ENCODE results near the gene URI1. TPM values are rescaled to one million over a fixed set of nuclear protein-coding genes. Genes with fewer than 3 reads are reported as not detected.

The URI1 gene
- total RNA-seq, 1 experiment from 2014 or later, result 71.0 TPM

GRCh38 chr19:29956855-29957254 lies 14.8 kb downstream of the URI1 start:
- H3K9me3 ChIP-seq (ENCODE audit: control insufficient read depth, insufficient read depth, low read depth, low read length), result peaks cover 3% of the 10 kb centered on the region; the same call in 1 of the 2 replicates
- no peaks in the 10 kb centered on the region for H3K4me1 ChIP-seq (ENCODE audit: control insufficient read depth, insufficient read depth, low read length)
- intact Hi-C loops (cut with micrococcal nuclease; ENCODE audit: unreplicated experiment), result no loop called here
- H3K36me3 ChIP-seq (ENCODE audit: control insufficient read depth, insufficient read depth, low read length), result no peaks in the 10 kb centered on the region
- ChIA-PET POLR2A (interaction anchor here (0.6 kb wide), 1 partner anchor 84 kb away, joined by 8 read pairs; no protein-coding TSS in a partner anchor), CTCF (no interaction called here)
- H3K4me3 ChIP-seq (ENCODE audit: low read depth in 2 of 2, low read length in 2 of 2), result no peak overlapping the region
- no peak overlapping the region for H3K27ac ChIP-seq (ENCODE audit: low read length)
- no peak for ATAC-seq
- no peak for TF ChIP-seq TCF7L2 (IDR thresholded peaks at IDR 0.05; ENCODE audit: low read depth, low read length)
- TF ChIP-seq POLR2AphosphoS5 (IDR thresholded peaks at IDR 0.05; ENCODE audit: low read depth, low read length), result no peak
- TF ChIP-seq, protein P1, sequence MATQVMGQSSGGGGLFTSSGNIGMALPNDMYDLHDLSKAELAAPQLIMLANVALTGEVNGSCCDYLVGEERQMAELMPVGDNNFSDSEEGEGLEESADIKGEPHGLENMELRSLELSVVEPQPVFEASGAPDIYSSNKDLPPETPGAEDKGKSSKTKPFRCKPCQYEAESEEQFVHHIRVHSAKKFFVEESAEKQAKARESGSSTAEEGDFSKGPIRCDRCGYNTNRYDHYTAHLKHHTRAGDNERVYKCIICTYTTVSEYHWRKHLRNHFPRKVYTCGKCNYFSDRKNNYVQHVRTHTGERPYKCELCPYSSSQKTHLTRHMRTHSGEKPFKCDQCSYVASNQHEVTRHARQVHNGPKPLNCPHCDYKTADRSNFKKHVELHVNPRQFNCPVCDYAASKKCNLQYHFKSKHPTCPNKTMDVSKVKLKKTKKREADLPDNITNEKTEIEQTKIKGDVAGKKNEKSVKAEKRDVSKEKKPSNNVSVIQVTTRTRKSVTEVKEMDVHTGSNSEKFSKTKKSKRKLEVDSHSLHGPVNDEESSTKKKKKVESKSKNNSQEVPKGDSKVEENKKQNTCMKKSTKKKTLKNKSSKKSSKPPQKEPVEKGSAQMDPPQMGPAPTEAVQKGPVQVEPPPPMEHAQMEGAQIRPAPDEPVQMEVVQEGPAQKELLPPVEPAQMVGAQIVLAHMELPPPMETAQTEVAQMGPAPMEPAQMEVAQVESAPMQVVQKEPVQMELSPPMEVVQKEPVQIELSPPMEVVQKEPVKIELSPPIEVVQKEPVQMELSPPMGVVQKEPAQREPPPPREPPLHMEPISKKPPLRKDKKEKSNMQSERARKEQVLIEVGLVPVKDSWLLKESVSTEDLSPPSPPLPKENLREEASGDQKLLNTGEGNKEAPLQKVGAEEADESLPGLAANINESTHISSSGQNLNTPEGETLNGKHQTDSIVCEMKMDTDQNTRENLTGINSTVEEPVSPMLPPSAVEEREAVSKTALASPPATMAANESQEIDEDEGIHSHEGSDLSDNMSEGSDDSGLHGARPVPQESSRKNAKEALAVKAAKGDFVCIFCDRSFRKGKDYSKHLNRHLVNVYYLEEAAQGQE (IDR thresholded peaks at IDR 0.05; ENCODE audit: insufficient read depth in 1 of 2, low read depth in 2 of 2, low read length in 1 of 2), result no peak
- TF ChIP-seq, protein P2, sequence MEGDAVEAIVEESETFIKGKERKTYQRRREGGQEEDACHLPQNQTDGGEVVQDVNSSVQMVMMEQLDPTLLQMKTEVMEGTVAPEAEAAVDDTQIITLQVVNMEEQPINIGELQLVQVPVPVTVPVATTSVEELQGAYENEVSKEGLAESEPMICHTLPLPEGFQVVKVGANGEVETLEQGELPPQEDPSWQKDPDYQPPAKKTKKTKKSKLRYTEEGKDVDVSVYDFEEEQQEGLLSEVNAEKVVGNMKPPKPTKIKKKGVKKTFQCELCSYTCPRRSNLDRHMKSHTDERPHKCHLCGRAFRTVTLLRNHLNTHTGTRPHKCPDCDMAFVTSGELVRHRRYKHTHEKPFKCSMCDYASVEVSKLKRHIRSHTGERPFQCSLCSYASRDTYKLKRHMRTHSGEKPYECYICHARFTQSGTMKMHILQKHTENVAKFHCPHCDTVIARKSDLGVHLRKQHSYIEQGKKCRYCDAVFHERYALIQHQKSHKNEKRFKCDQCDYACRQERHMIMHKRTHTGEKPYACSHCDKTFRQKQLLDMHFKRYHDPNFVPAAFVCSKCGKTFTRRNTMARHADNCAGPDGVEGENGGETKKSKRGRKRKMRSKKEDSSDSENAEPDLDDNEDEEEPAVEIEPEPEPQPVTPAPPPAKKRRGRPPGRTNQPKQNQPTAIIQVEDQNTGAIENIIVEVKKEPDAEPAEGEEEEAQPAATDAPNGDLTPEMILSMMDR (IDR thresholded peaks at IDR 0.05), result no peak
- TF ChIP-seq SIN3A (IDR thresholded peaks at IDR 0.05; ENCODE audit: borderline replicate concordance, insufficient read depth, low read depth, low read length), result no peak
- no TSS peak for BruUV-seq (replicated peaks)
- in situ Hi-C loops (cut with HindIII; ENCODE audit: low pct_unique_long_range_greater_than_20kb, low sequenced_read_pairs), result no loop called here
- H3K27me3 ChIP-seq (ENCODE audit: control insufficient read depth, insufficient read depth, low read length), result no peaks in the 10 kb centered on the region
- no peak for DNase-seq (ENCODE audit: low read depth, low spot score)

DNA sequence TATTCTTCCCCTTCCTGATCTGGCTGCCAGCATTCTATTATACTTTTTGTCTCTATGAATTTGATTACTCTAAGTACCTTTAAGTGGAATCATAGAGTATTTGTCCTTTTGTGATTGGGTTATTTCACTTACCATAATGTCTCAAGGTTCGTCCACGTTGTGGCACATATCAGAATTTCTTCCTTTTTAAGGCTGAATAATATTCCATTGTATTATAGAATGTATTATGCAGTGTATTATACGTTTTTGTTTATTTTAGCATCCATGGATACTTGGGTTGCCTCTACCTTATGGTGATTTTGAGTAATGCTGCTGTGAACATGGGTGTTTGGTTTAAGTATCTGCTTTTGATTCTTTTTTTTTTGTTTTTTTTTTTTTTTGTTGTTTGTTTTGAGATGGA lies 19.3 kb downstream of the URI1 start:
- in situ Hi-C loops (cut with HindIII; ENCODE audit: low pct_unique_long_range_greater_than_20kb, low sequenced_read_pairs), result no loop called here
- POLR2A ChIA-PET, result no interaction called here
- DNase-seq (ENCODE audit: low read depth, low spot score), result no peak
- Histone ChIP-seq H3K36me3 (ENCODE audit: control insufficient read depth, insufficient read depth, low read length) (no peaks in the 10 kb centered on the region), H3K4me3 (ENCODE audit: low read depth in 2 of 2, low read length in 2 of 2) (no peak overlapping the region), H3K27me3 (ENCODE audit: control insufficient read depth, insufficient read depth, low read length) (no peaks in the 10 kb centered on the region), H3K4me1 (ENCODE audit: control insufficient read depth, insufficient read depth, low read length) (peaks cover 21% of the 10 kb centered on the region), H3K27ac (ENCODE audit: low read length) (no peak overlapping the region), H3K9me3 (ENCODE audit: control insufficient read depth, insufficient read depth, low read depth, low read length) (no peaks in the 10 kb centered on the region)
- no peak for ATAC-seq
- TF ChIP-seq TCF7L2 (IDR thresholded peaks at IDR 0.05; ENCODE audit: low read depth, low read length), result no peak
- TF ChIP-seq POLR2AphosphoS5 (IDR thresholded peaks at IDR 0.05; ENCODE audit: low read depth, low read length), result no peak
- TF ChIP-seq, protein P2 (IDR thresholded peaks at IDR 0.05), result no peak
- no peak for TF ChIP-seq SIN3A (IDR thresholded peaks at IDR 0.05; ENCODE audit: borderline replicate concordance, insufficient read depth, low read depth, low read length)
- CTCF ChIA-PET, result interaction anchor here (0.7 kb wide), 1 partner anchor 104 kb away, joined by 3 read pairs; no protein-coding TSS in a partner anchor
- BruUV-seq (replicated peaks), result no TSS peak
- intact Hi-C loops (cut with micrococcal nuclease; ENCODE audit: unreplicated experiment), result no loop called here
